RWPE2 (cell line): ENCODE data around the gene OTOA.
"Not testable (repeated sequence)": the region's sequence is repeated elsewhere in the genome, so short reads cannot be mapped to it uniquely, and the experiment has no call there.

ENCODE experiments used
- ATAC-seq: fragments of 200-7000 bp; cut with Tn5 transposase; 3 replicates; pipeline ENCODE4 v1.9.1; 2021; ENCODE audit warnings: low read depth
- DNase-seq: peaks from one replicate; pipeline ENCODE4 v3.0.0-alpha.2; 2020; ENCODE audit warnings: low spot score
- H3K27ac ChIP-seq: fragments of 450-650 bp; 2 replicates; pipeline ENCODE4 v1.5.1; 2017; ENCODE audit warnings: mild to moderate bottlenecking; ENCODE audit not compliant: poor library complexity, severe bottlenecking
- H3K27me3 ChIP-seq: fragments of 250-450 bp; sonication (Bioruptor Pico); 2 replicates; pipeline ENCODE4 v1.5.1; 2021; ENCODE audit warnings: mild to moderate bottlenecking, moderate library complexity; ENCODE audit not compliant: insufficient read depth, poor library complexity, severe bottlenecking
- H3K36me3 ChIP-seq: fragments of 250-450 bp; sonication (Bioruptor Pico); 2 replicates; pipeline ENCODE4 v1.5.1; 2020; ENCODE audit warnings: low read depth, mild to moderate bottlenecking, moderate library complexity
- H3K4me1 ChIP-seq: fragments of 250-450 bp; sonication (Bioruptor Pico); 2 replicates; pipeline ENCODE4 v1.5.1; 2021; ENCODE audit warnings: mild to moderate bottlenecking, moderate library complexity; ENCODE audit not compliant: insufficient read depth, poor library complexity, severe bottlenecking
- H3K4me3 ChIP-seq: fragments of 250-450 bp; sonication (Bioruptor Pico); 2 replicates; pipeline ENCODE4 v1.5.1; 2021; ENCODE audit warnings: mild to moderate bottlenecking, moderate library complexity; ENCODE audit not compliant: severe bottlenecking
- H3K9me3 ChIP-seq: fragments of 250-450 bp; sonication (Bioruptor Pico); 2 replicates; pipeline ENCODE4 v1.5.1; 2021; ENCODE audit warnings: mild to moderate bottlenecking, moderate library complexity; ENCODE audit not compliant: severe bottlenecking
- TF ChIP-seq, protein P1 (sequence below): fragments of 450-650 bp; IDR thresholded peaks from one replicate; pipeline ENCODE4 v1.5.1; 2017; ENCODE audit warnings: mild to moderate bottlenecking, moderate library complexity; ENCODE audit not compliant: poor library complexity, severe bottlenecking

The OTOA gene

DNA sequence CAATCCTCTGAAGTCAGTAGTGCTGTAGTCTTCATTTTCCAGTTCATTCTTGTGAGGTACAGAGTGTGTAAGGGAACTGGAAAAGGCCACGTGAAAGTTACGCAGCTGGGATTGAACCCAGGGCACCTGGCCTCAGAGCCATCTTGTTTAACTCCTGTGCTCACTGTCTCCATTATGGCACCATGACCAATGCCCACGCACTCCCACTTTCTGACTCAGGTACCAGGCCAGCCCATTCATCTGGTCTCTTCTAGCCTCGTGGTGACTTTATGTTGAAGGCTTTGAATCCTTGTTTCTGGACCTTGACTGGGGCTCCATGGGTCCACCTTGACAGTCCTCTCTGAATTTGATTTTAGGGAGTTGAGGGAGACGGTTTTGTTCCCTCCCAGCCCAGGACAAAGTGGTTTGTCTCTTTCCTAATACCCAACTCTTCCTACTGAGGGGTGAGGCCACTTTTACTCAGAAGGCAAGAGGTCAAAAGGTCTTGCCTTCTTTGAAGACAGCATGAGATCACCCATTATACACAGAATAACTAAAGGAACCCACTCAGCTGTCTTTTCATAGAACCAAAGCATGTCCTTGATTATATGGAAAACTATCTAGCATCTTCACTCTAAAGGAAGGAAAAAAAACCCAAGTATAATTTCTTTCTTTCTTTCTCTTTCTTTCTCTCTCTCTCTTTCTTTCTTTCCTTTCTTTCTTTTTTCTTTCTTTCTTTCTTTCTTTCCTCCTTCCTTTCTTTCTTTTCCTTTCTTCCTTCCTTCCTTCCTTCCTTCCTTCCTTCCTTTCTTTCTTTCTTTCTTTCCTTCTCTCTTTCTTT, 50.0 kb downstream of the OTOA start:
- DNase-seq (no peak), ATAC-seq (no peak)
- Histone ChIP-seq H3K4me1 (no peaks in the 10 kb centered on the region), H3K9me3 (no peaks in the 10 kb centered on the region), H3K4me3 (no peak overlapping the region), H3K27me3 (no peaks in the 10 kb centered on the region), H3K27ac (no peak overlapping the region), H3K36me3 (no peaks in the 10 kb centered on the region)
- TF ChIP-seq, protein P1, sequence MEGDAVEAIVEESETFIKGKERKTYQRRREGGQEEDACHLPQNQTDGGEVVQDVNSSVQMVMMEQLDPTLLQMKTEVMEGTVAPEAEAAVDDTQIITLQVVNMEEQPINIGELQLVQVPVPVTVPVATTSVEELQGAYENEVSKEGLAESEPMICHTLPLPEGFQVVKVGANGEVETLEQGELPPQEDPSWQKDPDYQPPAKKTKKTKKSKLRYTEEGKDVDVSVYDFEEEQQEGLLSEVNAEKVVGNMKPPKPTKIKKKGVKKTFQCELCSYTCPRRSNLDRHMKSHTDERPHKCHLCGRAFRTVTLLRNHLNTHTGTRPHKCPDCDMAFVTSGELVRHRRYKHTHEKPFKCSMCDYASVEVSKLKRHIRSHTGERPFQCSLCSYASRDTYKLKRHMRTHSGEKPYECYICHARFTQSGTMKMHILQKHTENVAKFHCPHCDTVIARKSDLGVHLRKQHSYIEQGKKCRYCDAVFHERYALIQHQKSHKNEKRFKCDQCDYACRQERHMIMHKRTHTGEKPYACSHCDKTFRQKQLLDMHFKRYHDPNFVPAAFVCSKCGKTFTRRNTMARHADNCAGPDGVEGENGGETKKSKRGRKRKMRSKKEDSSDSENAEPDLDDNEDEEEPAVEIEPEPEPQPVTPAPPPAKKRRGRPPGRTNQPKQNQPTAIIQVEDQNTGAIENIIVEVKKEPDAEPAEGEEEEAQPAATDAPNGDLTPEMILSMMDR = no peak

DNA sequence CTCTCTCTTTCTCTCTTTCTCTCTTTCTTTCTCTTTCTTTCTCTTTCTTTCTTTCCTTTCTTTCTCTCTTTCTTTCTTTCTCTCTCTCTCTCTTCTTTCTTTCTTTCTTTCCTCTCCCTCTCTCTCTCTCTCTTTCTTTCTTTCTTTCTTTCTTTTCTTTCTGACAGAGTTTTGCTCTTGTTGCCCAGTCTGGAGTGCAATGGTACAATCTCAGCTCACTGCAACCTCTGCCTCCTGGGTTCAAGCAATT, 50.5 kb downstream of the OTOA start:
- H3K27me3 ChIP-seq, H3K4me1 ChIP-seq, H3K4me3 ChIP-seq, H3K9me3 ChIP-seq, ATAC-seq, H3K36me3 ChIP-seq, H3K27ac ChIP-seq, DNase-seq: not testable (repeated sequence)

DNA sequence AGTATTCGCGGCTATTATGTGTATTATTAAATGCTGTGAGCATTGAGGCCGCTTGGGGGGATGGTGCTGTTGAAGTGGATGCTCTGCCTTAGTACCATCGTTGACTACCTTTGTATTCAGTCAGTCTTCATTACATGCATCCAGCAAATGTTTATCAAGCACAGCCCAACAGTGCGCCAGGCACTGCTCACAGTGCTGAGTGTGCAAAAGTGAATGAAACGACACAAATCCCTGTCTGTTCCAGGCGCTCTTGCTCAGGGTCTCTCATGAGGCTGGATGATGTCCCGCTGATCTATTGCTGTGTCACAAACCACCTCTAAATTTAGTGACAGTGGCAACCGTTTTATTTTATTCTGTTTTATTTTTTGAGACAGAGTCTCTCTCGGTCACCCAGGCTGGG, 53.8 kb downstream of the OTOA start:
- no peaks in the 10 kb centered on the region for H3K36me3 ChIP-seq
- TF ChIP-seq, protein P1 = no peak
- no peak for ATAC-seq
- no peaks in the 10 kb centered on the region for H3K9me3 ChIP-seq
- DNase-seq = no peak
- no peak overlapping the region for H3K4me3 ChIP-seq
- H3K4me1 ChIP-seq = no peaks in the 10 kb centered on the region
- no peak overlapping the region for H3K27ac ChIP-seq
- no peaks in the 10 kb centered on the region for H3K27me3 ChIP-seq

DNA sequence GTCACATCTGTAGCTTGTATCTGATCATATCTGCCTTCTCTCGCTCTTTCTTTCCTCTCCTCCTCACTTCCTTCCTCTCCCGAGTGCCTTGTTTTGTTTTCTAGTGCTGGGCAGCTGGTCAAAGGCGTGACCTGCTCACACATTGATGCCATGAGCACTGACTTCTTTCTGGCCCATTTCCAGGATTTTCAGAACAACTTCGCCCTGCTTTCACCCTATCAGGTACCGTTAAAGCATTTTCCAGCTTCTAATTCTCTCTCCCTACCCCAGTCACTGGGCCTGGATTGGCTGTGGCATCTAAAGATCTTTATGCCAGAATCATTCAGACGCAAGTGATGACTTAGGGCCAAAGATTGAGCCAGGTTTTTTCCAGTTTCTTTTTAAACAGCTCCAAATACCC, 55.5 kb downstream of the OTOA start:
- no peak overlapping the region for H3K27ac ChIP-seq
- no peaks in the 10 kb centered on the region for H3K9me3 ChIP-seq
- no peaks in the 10 kb centered on the region for H3K27me3 ChIP-seq
- TF ChIP-seq, protein P1 = no peak
- no peaks in the 10 kb centered on the region for H3K36me3 ChIP-seq
- DNase-seq (no peak), ATAC-seq (no peak)
- H3K4me3 ChIP-seq = no peak overlapping the region
- H3K4me1 ChIP-seq = no peaks in the 10 kb centered on the region

DNA sequence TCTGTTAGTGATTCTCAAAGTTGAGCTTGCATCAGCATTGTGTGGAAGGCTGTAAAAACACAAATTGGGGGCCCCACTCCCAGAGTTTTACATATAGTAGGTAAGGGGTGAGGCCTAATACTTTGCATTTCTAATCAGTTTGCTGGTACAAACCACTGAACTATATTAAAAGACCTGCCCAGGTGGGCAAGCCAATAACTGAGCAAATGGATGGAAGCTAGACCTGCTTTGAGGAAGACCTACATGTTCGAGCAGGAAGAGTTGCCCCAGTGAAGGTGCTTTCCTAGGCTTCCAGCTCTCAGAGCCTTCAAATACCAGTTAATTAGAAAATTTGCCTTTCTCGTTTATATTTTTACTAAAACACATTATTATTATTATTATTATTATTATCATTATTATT, 56.8 kb downstream of the OTOA start:
- Histone ChIP-seq H3K4me3 (no peak overlapping the region), H3K36me3 (no peaks in the 10 kb centered on the region), H3K27ac (no peak overlapping the region), H3K4me1 (no peaks in the 10 kb centered on the region), H3K27me3 (no peaks in the 10 kb centered on the region), H3K9me3 (no peaks in the 10 kb centered on the region)
- ATAC-seq (no peak), DNase-seq (no peak)
- TF ChIP-seq, protein P1 = no peak
